KOPT-K1 (cell line): ENCODE measurements around the gene CISTR.

Source experiments
- H3K27ac ChIP-seq: fragments of 200-600 bp; sonication (generic); 2 replicates; pipeline ENCODE4 v1.5.1; 2016; ENCODE audit warnings: antibody characterized with exemption, mild to moderate bottlenecking, low read depth, low read length; ENCODE audit not compliant: poor library complexity, severe bottlenecking
- H3K36me3 ChIP-seq: fragments of 200-600 bp; sonication (generic); 2 replicates; pipeline ENCODE4 v1.5.1; 2017; ENCODE audit warnings: antibody characterized with exemption, mild to moderate bottlenecking, low read length, moderate library complexity; ENCODE audit not compliant: insufficient read depth
- H3K9me3 ChIP-seq: fragments of 200-600 bp; sonication (generic); 2 replicates; pipeline ENCODE4 v1.5.1; 2017; ENCODE audit warnings: antibody characterized with exemption, low read length, mild to moderate bottlenecking; ENCODE audit not compliant: insufficient read depth, poor library complexity, severe bottlenecking

Gene CISTR

DNA sequence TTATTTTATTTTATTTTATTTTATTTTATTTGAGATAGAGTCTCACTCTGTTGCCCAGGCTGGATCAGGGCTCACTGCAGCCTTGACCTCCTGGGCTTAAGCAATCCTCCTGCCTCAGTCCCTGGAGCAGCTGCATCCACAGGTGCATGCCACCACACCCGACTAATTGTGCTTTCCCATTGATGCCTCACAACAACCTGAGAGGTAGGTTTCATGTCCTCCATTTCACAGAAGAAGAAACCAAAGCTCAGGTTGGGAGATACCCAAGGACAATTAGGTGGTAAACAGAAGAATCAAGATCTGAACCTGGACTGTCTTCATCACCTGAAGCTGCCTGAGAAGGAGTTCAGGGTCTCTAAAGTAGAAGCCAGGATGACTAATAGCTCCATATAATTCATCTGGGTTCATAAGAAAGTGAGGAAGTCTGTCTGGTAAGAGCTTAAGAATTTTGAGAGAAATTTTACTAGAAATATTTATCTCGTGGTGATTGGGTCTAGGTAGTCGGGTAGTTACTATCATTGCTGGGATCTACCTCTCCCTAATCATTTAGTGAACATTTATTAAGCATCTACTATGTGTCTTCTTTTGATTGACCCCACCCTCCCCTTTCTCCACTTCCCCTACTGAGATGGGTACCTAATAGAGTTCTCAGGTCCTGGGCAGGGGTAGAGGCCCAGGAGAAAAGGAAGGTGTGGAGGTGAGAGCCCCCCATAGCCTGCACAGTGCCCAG lies 52.7 kb downstream of the CISTR start:
- no peaks in the 10 kb centered on the region for H3K36me3 ChIP-seq
- no peak overlapping the region for H3K27ac ChIP-seq
- H3K9me3 ChIP-seq, result no peaks in the 10 kb centered on the region

GRCh38 chr12:53696655-53697331 lies 55.0 kb downstream of the CISTR start:
- Histone ChIP-seq H3K36me3 (no peaks in the 10 kb centered on the region), H3K27ac (no peak overlapping the region), H3K9me3 (peaks cover 4% of the 10 kb centered on the region)
